ENCODE data around the gene COL13A1.

- TF ChIP-seq SIN3A (IDR thresholded peaks at IDR 0.05; ENCODE audit: low read depth) (no peak), POLR2AphosphoS5 (IDR thresholded peaks at IDR 0.05; ENCODE audit: low read depth, low read length) (no peak), CTCF (IDR thresholded peaks at IDR 0.05 in 2 of 3, conservative IDR thresholded peaks at IDR 0.05 in 1 of 3; ENCODE audit: borderline replicate concordance in 1 of 3, insufficient read depth in 1 of 3, low read depth in 2 of 3, low read length in 2 of 3) (no peak), EZH2phosphoT487 (IDR thresholded peaks at IDR 0.05; ENCODE audit: borderline replicate concordance) (no peak), MAX (IDR thresholded peaks at IDR 0.05) (no peak), ZFX (IDR thresholded peaks at IDR 0.05) (no peak), CBX3 (IDR thresholded peaks at IDR 0.05; ENCODE audit: low read depth) (no peak)
Measured at GRCh38 chr10:69768386-69768785, 33.3 kb upstream of the COL13A1 start.
